ENCODE results near the gene SEZ6L2. TPM values are rescaled to one million over a fixed set of nuclear protein-coding genes. Genes with fewer than 3 reads are reported as not detected.

Gene SEZ6L2
- total and polyA plus RNA-seq, 2 of the 8 experiments (the other 6 are each of a cell fraction or from before 2014, with no cell fraction given), result 43.5 to 47.7 TPM

DNA sequence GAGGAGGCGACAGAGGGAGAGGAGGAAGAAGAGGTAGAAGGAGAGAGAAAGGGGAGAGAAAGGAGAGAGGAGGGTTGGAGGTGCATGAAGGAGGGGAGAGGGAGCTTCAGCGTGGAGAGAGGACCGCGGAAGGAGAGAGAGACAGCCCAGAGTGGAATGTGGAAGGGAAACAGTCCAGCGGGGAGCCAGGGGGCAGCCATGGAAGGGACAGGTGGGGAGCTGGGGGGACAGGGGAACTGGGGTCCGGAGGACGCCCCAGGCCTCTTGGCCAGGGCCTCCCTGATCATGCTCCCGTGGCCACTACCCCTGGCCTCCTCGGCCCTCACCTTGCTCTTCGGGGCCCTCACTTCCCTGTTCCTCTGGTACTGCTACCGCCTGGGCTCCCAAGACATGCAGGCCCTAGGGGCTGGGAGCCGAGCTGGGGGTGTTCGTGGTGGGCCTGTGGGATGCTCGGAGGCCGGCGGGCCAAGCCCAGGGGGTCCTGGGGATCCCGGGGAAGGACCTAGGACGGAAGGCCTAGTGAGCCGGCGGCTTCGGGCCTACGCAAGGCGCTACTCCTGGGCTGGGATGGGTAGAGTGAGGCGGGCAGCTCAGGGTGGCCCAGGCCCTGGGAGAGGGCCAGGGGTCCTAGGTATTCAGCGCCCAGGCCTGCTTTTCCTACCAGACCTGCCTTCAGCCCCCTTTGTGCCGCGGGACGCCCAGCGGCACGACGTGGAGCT lies 1.7 kb upstream of the SEZ6L2 start (continued):
- TF ChIP-seq CTCF (IDR thresholded peaks at IDR 0.05; ENCODE audit: control extremely low read depth in 1 of 3, insufficient read depth in 1 of 3, low read depth in 1 of 3, low read length in 3 of 3), result no peak
- TF ChIP-seq EP300 (IDR thresholded peaks at IDR 0.05; ENCODE audit: borderline replicate concordance in 1 of 2, low read depth in 2 of 2, low read length in 2 of 2), result no peak
- no peak for TF ChIP-seq EGR1 (IDR thresholded peaks at IDR 0.05; ENCODE audit: borderline replicate concordance, low read depth, low read length)
- no peak for TF ChIP-seq SIN3A (conservative IDR thresholded peaks at IDR 0.05 in 1 of 2, IDR thresholded peaks at IDR 0.05 in 1 of 2; ENCODE audit: low read depth in 1 of 2, low read length in 2 of 2)
